ENCODE data around the gene ARHGDIA. TPM values are rescaled to one million over a fixed set of nuclear protein-coding genes. Genes with fewer than 3 reads are reported as not detected.

The ARHGDIA gene
- total and polyA plus RNA-seq, 2 of the 8 experiments (the other 6 are each of a cell fraction or from before 2014, with no cell fraction given), result 62.4 to 217 TPM

DNA sequence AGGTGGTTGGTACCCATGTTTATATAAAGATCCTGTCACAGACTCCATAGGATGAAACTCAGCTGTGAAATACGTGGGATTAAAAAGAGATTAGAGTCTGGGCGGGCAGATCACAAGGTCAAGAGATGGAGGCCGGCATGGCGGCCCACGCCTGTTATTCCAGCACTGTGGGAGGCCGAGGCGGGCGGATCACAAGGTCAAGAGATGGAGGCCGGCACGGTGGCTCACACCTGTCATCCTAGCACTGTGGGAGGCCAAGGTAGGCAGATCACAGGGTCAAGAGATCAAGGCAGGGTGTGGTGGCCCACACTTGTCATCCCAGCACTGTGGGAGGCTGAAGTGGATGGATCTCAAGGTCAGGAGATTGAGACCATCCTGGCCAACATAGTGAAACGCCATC lies 24.3 kb upstream of the ARHGDIA start:
- Histone ChIP-seq H3K9ac (replicated peaks in 1 of 4; ENCODE audit: extremely low read depth in 1 of 4, low read depth in 3 of 4, low read length in 3 of 4) (no peak overlapping the region), H3K4ac (replicated peaks; ENCODE audit: insufficient read length, low read depth, low read length) (no peak overlapping the region), H4K8ac (ENCODE audit: extremely low read depth, insufficient read depth, low read length) (no peak overlapping the region), H2BK5ac (ENCODE audit: low read depth, low read length) (no peak overlapping the region), H3K79me2 (ENCODE audit: control insufficient read depth in 1 of 2, insufficient read depth in 2 of 2, low read length in 2 of 2) (peaks cover 5 to 12% of the 10 kb centered on the region in 2 experiments), H3K56ac (replicated peaks; ENCODE audit: insufficient read length, low read depth, low read length) (no peak overlapping the region), H2BK20ac (ENCODE audit: low read length) (no peak overlapping the region), H2BK12ac (ENCODE audit: low read depth, low read length) (no peak overlapping the region), H3K36me3 (ENCODE audit: control insufficient read depth in 2 of 4, insufficient read depth in 4 of 4, low read length in 3 of 4) (peaks cover 3 to 29% (median 17%) of the 10 kb centered on the region in 4 experiments; a peak in 7 of 8 replicates), H3K4me3 (ENCODE audit: extremely low read depth in 1 of 4, insufficient read depth in 2 of 4, low read depth in 3 of 4, low read length in 4 of 4) (no peak overlapping the region), H3K23ac (ENCODE audit: insufficient read length) (no peak overlapping the region), H3K4me1 (replicated peaks in 1 of 4; ENCODE audit: control insufficient read depth in 3 of 4, insufficient read depth in 4 of 4, low read length in 3 of 4) (peaks cover 0 to 1% (median under 1%) of the 10 kb centered on the region in 4 experiments; a peak in 3 of 7 replicates), H2AK5ac (ENCODE audit: low read depth, low read length) (no peak overlapping the region), H4K20me1 (replicated peaks in 1 of 2; ENCODE audit: control insufficient read depth in 1 of 2, insufficient read depth in 2 of 2, low read length in 2 of 2) (peaks cover 0 to 14% of the 10 kb centered on the region in 2 experiments), H3K79me1 (ENCODE audit: low read depth, low read length) (peaks cover 7% of the 10 kb centered on the region), H4K5ac (ENCODE audit: insufficient read length, low read depth, low read length) (no peak overlapping the region), H3K27ac (ENCODE audit: low read depth, low read length) (no peak overlapping the region), H2BK15ac (ENCODE audit: low read length) (no peak overlapping the region), H3K9me3 (ENCODE audit: insufficient read depth in 2 of 2, low read depth in 1 of 2, low read length in 1 of 2) (no peaks in the 10 kb centered on the region), H2BK120ac (replicated peaks; ENCODE audit: low read depth, low read length) (no peak overlapping the region), H2AFZ (ENCODE audit: low read length) (no peak overlapping the region), H3K23me2 (ENCODE audit: low read depth, low read length) (peaks cover 5% of the 10 kb centered on the region; the same call in 1 of the 2 replicates), H3K14ac (ENCODE audit: insufficient read length) (no peak overlapping the region), H3K27me3 (replicated peaks in 1 of 4; ENCODE audit: control insufficient read depth in 3 of 4, extremely low read depth in 1 of 4, insufficient read depth in 3 of 4, low read length in 3 of 4) (no peaks in the 10 kb centered on the region), H4K91ac (replicated peaks; ENCODE audit: insufficient read length, low read length) (no peak overlapping the region), H3K4me2 (ENCODE audit: insufficient read depth in 1 of 2, low read depth in 2 of 2, low read length in 2 of 2) (no peak overlapping the region), H3K18ac (ENCODE audit: extremely low read depth, low read length) (no peak overlapping the region)
- ChIA-PET CTCF (ENCODE audit: partially characterized antibody) (no interaction called here), POLR2A (ENCODE audit: partially characterized antibody) (interaction anchor here (0.6 kb wide), 1 partner anchor 40 kb away, joined by 3 read pairs; no protein-coding TSS in a partner anchor)
- TF ChIP-seq CTBP2 (IDR thresholded peaks at IDR 0.05; ENCODE audit: borderline replicate concordance, insufficient read depth, insufficient read length, low read length) (no peak), MAX (IDR thresholded peaks at IDR 0.05) (no peak), NANOG (IDR thresholded peaks at IDR 0.05; ENCODE audit: insufficient read depth, low read depth, low read length, poor library complexity, severe bottlenecking) (no peak), KDM5A (IDR thresholded peaks at IDR 0.05; ENCODE audit: low read length) (no peak)
- 95% methylated on average over 11 of the region's 11 CpGs; no CpG with 5 or more reads in 1 of the 2 experiments for WGBS, 2 experiments (ENCODE audit: extremely low coverage in 1 of 2, insufficient coverage in 1 of 2, insufficient read length in 1 of 2, insufficient replicate concordance in 2 of 2, low coverage in 1 of 2, low lambda C conversion rate in 2 of 2, missing lambda C conversion rate in 1 of 2)
- FAIRE-seq (no peak), DNase-seq (ENCODE audit: low read depth in 1 of 2, low spot score in 2 of 2) (no peak)
